ENCODE measurements around the gene SRRM2. TPM values are rescaled to one million over a fixed set of nuclear protein-coding genes. Genes with fewer than 3 reads are reported as not detected.
A peak's percentile ranks its signal among the peaks of the same experiment; 100 is the strongest.

SRRM2 gene
- polyA plus RNA-seq, 3 donors = 19.0 to 1,186 (median 31.8) TPM

GRCh38 chr16:2777231-2777902 lies 24.9 kb downstream of the SRRM2 start, which contains the start of gene ELOB:
Gene ELOB, minus strand, starts transcription at chr16:2777280. Its CDS starts 41 bp downstream, at chr16:2777239.
- peak within 1 kb of the TSS; percentile 94 to 98 (median 97) for H3K4me3 ChIP-seq (replicated peaks in 1 of 3; ENCODE audit: low read depth in 2 of 3, low read length in 3 of 3)
- H3K27me3 ChIP-seq (ENCODE audit: control insufficient read depth in 2 of 2, insufficient read depth in 2 of 2, low read length in 2 of 2) = no peaks in the 10 kb centered on the region
- H3K27me3 Mint-ChIP-seq (ENCODE audit: low read depth in 3 of 3) = peaks cover 0 to 11% (median 5%) of the 10 kb centered on the region in 3 donors
- peaks cover 42% of the 10 kb centered on the region for H4K20me1 ChIP-seq (ENCODE audit: insufficient read depth, low read length)
- peaks cover 32 to 37% of the 10 kb centered on the region in 2 donors for H3K4me1 ChIP-seq (ENCODE audit: control insufficient read depth in 1 of 2, insufficient read depth in 2 of 2, low read length in 2 of 2)
- H3K9ac ChIP-seq (ENCODE audit: insufficient read depth, low read length, poor library complexity, severe bottlenecking) = peak within 1 kb of the TSS; percentile 100
- no peaks in the 10 kb centered on the region for H3K9me3 ChIP-seq (replicated peaks in 1 of 2; ENCODE audit: control insufficient read depth in 1 of 2, insufficient read depth in 1 of 2, low read length in 2 of 2)
- peaks cover 41% of the 10 kb centered on the region for H3K4me1 Mint-ChIP-seq
- peaks cover 19 to 27% of the 10 kb centered on the region in 2 donors for H3K36me3 ChIP-seq (replicated peaks in 1 of 2; ENCODE audit: control insufficient read depth in 1 of 2, insufficient read depth in 2 of 2, low read length in 2 of 2)
- H3K79me2 ChIP-seq (ENCODE audit: insufficient read depth, low read length) = peaks cover 41% of the 10 kb centered on the region
- peak within 1 kb of the TSS; percentile 92 to 99 for H3K27ac ChIP-seq (ENCODE audit: low read depth in 1 of 2, low read length in 2 of 2)
- peak within 1 kb of the TSS; percentile 96 for H2AFZ ChIP-seq (ENCODE audit: insufficient read depth, low read depth, low read length, poor library complexity, severe bottlenecking)
- peak; percentile 67 to 79 (median 76) for DNase-seq
- H3K4me2 ChIP-seq (replicated peaks; ENCODE audit: extremely low read depth, low read length, poor library complexity, severe bottlenecking) = peak within 1 kb of the TSS; percentile 94
- H3K9me3 Mint-ChIP-seq = peaks cover 0 to 3% (median 0%) of the 10 kb centered on the region in 7 donors
- TF ChIP-seq CTCF (IDR thresholded peaks at IDR 0.05) = no peak
- under 1% methylated on average over 70 of the region's 70 CpGs for WGBS (ENCODE audit: insufficient coverage)
- H3K4me3 Mint-ChIP-seq = peak within 1 kb of the TSS; percentile 91 to 97
- H3K27ac Mint-ChIP-seq = peak within 1 kb of the TSS; percentile 93 to 98 (median 96)
- intact Hi-C loops (cut with micrococcal nuclease) = loop anchor here in 1 of 2 donors (5.0 kb wide), 1 partner anchor 245 kb away; the partner anchor contains the start of genes HCFC1R1, THOC6 and TNFRSF12A
- H3K36me3 Mint-ChIP-seq = peaks cover 27 to 37% of the 10 kb centered on the region in 2 donors

- Histone ChIP-seq H3K36me3 (replicated peaks in 1 of 2; ENCODE audit: control insufficient read depth in 1 of 2, insufficient read depth in 2 of 2, low read length in 2 of 2) (peaks cover 15 to 20% of the 10 kb centered on the region in 2 donors), H3K4me1 (ENCODE audit: control insufficient read depth in 1 of 2, insufficient read depth in 2 of 2, low read length in 2 of 2) (peaks cover 32 to 37% of the 10 kb centered on the region in 2 donors), H4K20me1 (ENCODE audit: insufficient read depth, low read length) (peaks cover 35% of the 10 kb centered on the region), H3K79me2 (ENCODE audit: insufficient read depth, low read length) (peaks cover 41% of the 10 kb centered on the region), H3K27ac (ENCODE audit: low read depth in 1 of 2, low read length in 2 of 2) (peak overlapping the region; percentile 92 to 99), H3K9ac (ENCODE audit: insufficient read depth, low read length, poor library complexity, severe bottlenecking) (peak overlapping the region; percentile 100), H3K4me3 (replicated peaks in 1 of 3; ENCODE audit: low read depth in 2 of 3, low read length in 3 of 3) (peak overlapping the region; percentile 73 to 98 (median 97)), H3K4me2 (replicated peaks; ENCODE audit: extremely low read depth, low read length, poor library complexity, severe bottlenecking) (peak overlapping the region; percentile 94), H3K9me3 (replicated peaks in 1 of 2; ENCODE audit: control insufficient read depth in 1 of 2, insufficient read depth in 1 of 2, low read length in 2 of 2) (no peaks in the 10 kb centered on the region), H3K27me3 (ENCODE audit: control insufficient read depth in 2 of 2, insufficient read depth in 2 of 2, low read length in 2 of 2) (no peaks in the 10 kb centered on the region), H2AFZ (ENCODE audit: insufficient read depth, low read depth, low read length, poor library complexity, severe bottlenecking) (peak overlapping the region; percentile 96)
- H3K4me3 Mint-ChIP-seq = peak overlapping the region; percentile 91 to 97
- intact Hi-C loops (cut with micrococcal nuclease) = loop anchor here in 1 of 2 donors (1.0 to 5.0 kb wide), 2 partner anchors 8 to 244 kb away; partner anchors contain the start of genes HCFC1R1, THOC6 and TNFRSF12A
- H3K9me3 Mint-ChIP-seq = peaks cover 0 to 3% (median 0%) of the 10 kb centered on the region in 7 donors
- DNase-seq = no peak
- peak overlapping the region; percentile 93 to 98 (median 96) for H3K27ac Mint-ChIP-seq
- 2% methylated on average over 17 of the region's 27 CpGs for whole genome bisulfite sequencing (ENCODE audit: insufficient coverage)
- peaks cover 0 to 14% (median 6%) of the 10 kb centered on the region in 3 donors for H3K27me3 Mint-ChIP-seq (ENCODE audit: low read depth in 3 of 3)
- peaks cover 37% of the 10 kb centered on the region for H3K4me1 Mint-ChIP-seq
- no peak for TF ChIP-seq CTCF (IDR thresholded peaks at IDR 0.05)
- peaks cover 21 to 30% of the 10 kb centered on the region in 2 donors for H3K36me3 Mint-ChIP-seq
Observed at GRCh38 chr16:2777903-2778629, 25.6 kb downstream of the SRRM2 start.

Measured in CD14-positive monocyte (primary cell).